SIG-M5 treated with dmso at 0.1 percent for 504 hours (cell line): Measurements from ENCODE around the gene ZSCAN23.
"Not testable (repeated sequence)": the region's sequence is repeated elsewhere in the genome, so short reads cannot be mapped to it uniquely, and the experiment has no call there.

Source experiments
- DNase-seq: peaks from one replicate; lab custom pipeline; 2025; ENCODE audit not compliant: unreplicated experiment; lab: John Stamatoyannopoulos, UW

Gene ZSCAN23

DNA sequence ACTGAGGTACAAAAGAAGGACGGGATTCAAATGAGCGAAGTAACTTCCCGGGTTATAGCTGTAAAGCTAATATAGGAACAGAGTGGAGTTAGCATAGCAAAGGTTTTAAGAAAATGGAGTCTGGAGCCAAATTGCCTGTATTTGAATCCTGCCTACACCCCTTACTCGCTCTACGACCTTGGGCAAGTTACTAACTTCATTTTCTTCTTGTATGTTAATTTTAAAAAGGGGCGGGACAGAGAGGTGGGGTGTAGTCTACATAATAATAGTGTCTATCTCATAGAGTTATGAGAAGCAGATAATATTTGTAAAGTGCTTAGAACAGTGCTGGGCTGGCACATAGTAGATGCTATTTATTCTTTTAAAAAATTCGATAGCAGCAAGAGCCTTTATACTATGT is 705 bp downstream of the ZSCAN23 start:
- DNase-seq, result no peak

DNA sequence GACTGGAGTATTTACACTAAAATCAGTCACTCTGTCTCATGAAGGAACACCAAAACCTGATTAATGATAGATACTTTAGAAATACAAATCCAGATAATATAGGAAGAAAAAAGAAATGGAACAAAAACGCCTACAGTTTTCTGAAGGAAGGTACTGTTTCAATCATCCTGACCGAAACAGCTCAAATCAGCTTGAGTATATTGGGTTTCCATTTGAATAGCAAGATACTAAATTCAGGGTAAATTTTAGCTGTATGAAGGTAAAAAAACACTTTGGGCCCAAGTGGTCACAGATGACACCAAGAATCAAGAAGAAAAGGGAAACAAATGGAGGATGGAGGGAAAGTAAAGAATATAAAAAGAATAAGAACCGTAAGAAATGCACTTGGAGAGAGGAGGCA is 6.9 kb downstream of the ZSCAN23 start:
- DNase-seq, result no peak

DNA sequence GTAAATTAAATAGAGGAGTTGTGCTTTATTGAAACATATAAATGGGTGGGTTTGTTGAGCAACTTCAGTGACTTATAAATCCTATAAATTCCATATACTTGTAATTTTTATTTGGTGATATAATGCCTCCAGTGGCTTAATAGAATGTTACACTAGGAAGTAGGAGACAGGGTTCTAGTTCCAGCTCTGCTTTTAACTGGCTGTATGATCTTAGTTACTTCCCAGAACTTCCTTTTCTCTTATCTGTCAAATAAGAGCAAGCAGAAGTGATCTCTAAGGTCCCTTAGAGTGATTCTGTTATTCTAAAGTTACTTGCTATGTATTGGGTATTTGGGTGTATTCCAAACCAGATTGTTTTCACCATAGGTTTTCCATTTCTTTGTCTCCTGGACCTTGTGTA is 10.2 kb downstream of the ZSCAN23 start:
- DNase-seq, result peak; percentile 31

DNA sequence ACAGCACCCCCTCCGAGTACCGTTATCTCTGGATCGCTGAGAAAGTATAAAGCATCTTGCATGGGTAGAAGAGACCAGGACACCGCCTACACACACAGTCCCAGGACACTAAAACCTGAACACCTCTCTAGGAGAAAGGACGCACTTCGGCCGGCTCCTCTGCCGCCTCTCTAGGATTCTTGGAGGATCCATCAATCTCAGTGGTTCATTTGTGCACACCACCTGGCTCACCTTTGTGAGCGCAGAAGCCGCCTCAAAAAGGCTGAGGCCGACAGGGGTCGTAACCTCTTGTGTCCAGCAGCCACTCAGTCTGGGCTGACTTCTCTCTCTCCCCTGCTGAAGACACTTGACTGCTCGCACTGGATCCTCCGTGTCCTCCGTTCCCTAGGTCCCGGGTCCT is 13.5 kb downstream of the ZSCAN23 start:
- DNase-seq, result no peak

DNA sequence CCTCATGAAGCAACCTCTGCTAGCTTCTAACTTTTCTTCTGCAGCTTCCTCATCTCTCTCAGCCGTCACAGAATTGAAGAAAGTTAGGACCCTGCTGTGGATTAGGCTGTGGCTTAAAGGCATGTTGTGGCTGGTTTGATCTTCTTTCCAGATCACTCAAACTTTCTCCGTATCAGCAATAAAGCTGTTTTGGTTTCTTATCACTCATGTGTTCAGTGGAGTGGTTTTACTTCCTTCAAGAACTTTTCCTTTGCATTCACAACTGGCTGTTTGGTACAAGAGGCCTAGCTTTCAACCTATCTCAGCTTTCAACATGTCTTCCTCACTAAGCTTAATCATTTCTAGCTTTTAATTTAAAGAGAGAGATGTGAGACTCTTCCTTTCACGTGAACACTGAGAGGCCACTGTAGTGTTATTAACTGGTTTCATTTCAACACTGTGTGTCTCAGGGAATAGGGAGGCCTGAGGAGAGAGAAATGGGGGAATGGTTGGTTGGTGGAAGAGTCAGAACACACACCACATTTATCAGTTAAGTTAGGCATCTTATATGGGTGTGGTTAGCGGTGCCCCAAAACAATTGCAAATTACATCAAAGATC is 17.2 kb downstream of the ZSCAN23 start:
- DNase-seq, result no peak

DNA sequence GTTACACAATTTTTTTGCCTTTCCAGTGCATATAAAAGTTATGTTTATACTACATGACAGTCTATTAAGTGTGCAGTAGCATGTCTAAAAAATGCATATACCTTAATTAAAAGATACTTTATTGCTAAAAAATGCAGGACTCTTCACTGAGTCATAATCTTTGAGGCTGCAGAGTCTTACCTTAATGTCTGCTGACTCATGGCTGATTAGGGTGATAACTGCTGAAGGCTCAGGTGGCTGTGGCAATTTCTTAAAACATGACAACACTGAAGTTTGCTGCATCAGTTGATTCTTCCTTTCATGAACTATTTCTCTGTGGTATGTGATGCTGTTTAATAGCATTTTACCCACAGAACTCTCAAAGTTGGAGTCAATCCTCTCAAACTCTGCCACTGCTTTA is 19.1 kb downstream of the ZSCAN23 start:
- DNase-seq, result no peak

DNA sequence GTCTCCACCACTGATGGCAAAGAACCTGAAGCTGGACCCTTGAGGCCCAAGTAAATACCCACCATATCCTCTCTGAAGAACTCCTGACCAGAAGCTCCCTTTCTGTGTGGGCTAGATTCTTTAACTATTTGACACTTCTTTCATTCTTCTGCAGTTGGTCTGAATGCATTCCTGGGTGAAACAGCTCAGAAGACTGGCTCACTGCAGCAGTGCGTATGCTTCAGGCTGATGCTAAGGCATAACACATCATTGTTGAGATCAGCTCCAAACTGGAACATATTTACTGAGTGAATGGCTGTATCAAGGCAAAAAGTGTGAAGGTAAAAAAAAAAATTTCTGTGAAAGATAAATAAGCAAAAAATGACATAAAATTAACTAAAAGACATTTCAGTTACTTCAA is 19.7 kb downstream of the ZSCAN23 start:
- no peak for DNase-seq

DNA sequence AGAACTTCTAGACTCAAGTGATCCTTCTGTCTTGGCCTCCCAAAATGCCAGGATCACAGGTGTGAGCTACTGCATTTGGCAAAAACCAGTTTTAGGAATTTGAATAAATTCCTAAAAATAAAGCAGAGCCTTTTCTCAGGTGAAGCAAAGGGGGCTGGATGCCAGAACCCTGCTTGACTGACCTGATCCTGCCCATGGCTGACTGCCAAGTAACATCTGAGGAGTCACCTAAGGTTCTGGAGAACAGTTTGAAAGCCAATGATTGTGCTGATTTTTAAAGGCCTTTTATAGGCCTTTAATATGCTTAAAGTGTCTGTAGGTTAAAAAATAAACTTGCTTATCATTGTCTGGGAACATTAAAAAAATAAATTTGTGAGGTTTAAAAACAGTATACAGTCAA is 29.6 kb downstream of the ZSCAN23 start:
- no peak for DNase-seq

DNA sequence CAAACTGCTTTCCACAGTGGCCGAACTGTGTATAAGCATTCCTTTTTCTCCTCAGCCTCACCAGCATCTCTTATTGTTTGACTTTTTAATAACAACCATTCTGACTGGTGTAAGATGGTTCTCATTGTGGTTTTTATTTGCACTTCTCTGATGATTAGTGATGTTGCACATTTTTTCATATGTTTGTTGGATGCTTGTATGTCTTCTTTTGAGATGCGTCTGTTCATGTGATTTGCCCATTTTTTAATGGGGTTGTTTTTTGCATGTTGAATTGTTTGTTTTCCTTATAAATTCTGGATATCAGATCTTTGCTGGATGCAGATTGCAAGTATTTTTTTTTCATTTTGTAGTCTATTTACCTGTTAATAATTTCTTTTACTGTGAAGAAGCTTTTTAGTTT is 32.5 kb downstream of the ZSCAN23 start:
- no peak for DNase-seq

DNA sequence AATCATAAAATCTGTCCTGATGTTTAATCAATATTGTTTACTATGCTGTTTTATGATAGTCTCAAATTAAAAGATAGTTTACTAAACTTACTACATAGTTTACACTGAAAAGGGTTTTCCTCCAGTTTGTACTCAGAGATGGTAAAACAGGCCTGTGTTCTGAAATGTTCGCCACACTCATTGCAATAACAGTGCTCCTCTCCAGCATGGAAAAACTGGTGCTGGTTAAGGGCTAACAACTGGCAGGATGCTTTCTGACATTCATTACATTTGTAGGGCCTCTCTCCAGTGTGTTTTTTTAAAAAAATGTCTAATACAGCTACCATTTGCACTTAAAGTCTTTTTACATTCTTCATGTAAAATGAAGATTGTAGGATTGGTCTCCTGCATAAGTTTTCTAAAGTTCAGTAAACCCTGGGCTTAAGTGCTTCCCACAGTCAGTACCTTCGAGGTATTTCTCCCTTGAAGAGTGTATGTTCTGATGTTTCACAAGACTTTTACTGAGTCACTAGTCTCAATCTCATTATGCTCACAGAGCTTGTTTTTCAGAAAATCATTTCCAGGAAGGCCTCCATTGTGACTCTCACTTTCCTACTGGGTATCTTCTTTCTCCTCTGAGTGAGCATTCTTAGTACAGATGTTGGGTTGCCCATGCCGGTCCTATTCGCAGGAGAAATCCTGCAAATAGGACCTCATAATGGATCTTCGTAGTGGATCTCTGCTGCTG is 35.1 kb downstream of the ZSCAN23 start:
- no peak for DNase-seq

DNA sequence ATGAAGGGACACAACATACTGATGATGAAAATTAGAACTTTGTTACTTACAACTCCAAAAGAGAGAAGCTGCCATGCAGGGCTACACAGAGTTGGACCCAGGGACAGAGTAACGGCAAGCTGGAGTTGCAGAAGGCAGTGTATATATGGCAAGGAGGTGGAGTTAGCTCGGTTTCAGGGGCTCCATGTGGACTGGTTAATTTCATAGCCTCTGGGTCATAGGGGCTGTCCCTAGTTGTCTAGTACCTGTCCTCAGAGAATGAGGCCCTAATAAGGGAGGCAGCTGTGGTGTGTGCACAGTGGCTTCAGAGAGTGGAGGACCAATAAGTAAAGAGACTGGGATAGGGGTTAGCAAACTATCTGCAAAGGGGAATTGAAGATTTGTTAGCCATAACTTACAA is 35.9 kb downstream of the ZSCAN23 start:
- DNase-seq, result no peak

DNA sequence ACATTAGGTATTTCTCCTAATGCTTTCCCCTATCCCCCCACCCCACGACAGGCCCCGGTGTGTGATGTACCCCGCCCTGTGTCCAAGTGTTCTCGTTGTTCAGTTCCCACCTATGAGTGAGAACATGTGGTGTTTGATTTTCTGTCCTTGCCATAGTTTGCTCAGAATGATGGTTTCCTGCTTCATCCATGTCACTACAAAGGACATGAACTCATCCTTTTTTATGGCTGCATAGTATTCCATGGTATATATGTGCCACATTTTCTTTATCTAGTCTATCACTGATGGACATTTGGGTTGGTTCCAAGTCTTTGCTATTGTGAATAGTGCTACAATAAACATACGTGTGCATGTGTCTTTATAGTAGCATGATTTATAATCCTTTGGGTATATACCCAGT is 39.4 kb downstream of the ZSCAN23 start:
- DNase-seq, result not testable (repeated sequence)

DNA sequence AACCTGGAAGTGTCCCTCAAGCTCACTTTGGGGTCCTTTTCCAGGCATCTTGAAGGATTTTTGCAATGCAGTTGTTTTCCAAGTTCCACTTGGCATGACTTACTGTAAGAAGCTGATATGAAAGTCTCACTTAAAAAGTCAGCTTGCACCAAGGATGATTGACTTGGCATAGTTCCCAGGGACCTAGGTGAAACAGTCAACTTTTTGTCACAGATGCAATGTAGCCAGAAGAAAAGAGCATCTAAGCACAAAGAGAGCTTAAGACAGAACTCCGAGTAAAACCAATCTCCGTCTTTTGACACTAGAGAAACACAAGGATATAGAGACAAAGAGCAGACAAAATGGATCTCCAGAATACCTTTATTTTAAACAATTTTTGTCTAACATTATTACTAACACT is 41.1 kb downstream of the ZSCAN23 start:
- DNase-seq, result no peak

DNA sequence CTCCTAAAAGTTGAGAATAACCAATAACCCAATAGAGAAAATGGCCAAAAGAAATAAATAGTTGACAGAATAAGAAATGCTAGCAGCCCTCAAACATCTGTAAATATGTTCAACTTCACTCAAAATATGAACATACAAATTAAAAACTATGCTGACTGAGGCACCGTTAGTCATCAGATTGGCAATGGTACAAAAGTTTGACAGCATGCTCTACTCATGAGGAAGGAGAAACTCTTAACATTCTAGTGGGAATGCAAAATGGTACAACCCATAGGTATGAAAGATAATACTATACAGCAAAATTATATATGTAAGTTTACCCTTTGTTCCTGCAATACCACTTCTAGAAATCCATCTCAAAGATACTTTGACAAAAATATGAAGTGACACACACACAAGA is 42.1 kb downstream of the ZSCAN23 start:
- DNase-seq, result no peak

DNA sequence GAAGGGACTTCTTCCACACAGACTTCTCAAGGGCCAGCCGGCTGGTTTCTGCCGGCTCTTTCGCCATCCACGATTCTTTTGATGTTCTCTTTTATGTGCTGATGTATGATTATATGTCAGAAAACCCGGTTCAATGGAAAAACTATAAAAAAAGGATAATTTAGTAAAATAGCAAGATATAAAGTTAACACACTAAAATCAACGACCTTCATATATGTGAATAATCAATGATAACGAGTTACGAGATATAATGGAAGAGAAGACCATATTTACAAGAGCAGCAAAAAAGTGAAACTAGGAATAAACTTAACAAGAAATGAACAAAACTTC is 43.2 kb downstream of the ZSCAN23 start:
- DNase-seq, result no peak

DNA sequence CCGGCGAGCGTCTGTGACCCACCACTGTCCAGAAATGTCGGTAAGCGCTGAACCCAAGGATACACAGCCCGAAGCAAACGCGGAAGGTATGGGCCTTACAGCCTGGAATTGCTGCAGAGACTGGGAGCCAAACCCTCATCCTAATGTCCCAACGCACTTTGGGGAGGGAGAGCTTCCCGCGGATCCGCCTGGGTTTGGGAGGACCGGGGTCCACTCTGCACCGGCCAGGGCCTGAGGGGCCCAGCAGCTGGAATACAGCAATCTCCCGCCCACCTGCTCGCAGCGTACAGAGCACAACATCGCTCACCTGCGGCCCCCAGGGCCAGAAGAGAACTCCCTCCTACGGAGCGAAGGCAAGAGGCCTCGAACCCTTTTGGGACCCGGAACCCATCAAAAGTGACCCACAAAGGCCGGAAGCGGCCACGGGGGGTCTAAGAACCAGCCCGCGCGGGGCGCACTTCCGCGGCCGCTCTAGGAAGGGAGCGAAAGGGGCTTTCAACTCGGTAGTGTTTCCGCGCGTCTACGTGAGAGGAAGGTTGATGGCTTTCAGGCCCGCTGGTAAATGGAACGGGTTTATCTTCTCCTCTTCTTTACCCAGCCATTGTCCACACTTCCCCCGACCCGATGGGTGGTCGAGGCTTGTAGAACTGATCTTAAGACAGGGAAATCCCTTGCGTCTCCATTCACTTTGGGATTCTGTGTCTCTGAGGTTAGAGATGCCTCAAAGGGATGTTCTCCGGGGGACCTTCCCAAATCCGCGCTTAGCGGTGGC is 43.8 kb downstream of the ZSCAN23 start, which contains the start of gene ZSCAN12:
TSS of gene ZSCAN12 (minus strand) at position 398 of the 772 bp plus-strand sequence. CDS start 1,342 bp downstream, outside the sequence.
- peak; percentile 81 for DNase-seq

DNA sequence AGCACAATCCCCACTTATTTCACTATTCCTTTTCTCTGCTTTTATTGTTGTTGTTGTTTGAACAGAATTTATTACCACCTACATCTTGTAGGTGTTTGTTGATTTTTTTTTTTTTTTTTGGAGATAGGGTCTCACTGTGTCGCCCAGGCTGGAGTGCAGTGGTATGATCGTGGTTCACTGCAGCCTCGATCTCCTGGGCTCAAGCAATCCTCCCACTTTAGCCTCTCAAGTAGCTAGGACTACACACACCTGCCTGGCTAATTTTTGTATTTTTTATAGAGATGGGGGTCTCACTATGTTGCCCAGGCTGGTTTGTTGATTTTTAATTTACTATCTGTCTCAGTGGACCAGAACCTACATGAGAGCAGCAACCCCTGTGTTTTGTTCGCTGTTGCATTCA is 47.4 kb downstream of the ZSCAN23 start:
- DNase-seq, result no peak

DNA sequence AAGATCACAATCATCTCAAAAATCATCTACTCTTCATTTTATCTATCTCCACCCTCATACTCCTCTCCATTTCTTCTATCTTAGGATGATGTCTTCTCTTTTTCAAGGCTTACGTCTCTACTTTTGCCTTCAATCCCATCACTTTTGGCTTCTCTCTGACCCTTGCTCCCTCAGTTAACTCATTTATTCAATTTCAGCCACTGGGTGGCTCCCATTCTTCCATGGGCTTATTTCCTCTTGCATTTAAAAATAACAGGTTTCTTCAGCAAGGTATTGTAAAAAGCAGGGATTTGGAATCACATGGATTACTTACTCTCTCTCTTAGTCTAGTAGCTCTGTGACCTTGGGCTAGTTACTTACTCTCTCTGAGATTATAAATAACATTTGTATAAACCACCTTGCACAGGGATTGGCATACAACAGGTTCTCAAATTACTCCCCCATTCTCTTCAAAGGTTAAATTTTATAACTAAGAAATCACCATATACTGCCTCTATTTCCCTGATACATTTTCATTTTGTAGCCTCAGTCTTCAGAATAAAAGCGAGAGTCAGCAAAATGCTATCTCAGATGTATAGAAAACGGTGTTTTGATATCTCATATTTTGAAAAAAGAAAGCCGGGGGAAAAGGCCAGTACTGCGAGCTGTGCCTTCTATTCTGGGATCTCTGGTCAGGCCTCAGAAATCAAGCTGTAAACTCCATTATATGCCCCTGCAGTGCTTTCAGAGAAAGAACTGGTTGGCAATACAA is 49.2 kb downstream of the ZSCAN23 start:
- DNase-seq, result no peak

DNA sequence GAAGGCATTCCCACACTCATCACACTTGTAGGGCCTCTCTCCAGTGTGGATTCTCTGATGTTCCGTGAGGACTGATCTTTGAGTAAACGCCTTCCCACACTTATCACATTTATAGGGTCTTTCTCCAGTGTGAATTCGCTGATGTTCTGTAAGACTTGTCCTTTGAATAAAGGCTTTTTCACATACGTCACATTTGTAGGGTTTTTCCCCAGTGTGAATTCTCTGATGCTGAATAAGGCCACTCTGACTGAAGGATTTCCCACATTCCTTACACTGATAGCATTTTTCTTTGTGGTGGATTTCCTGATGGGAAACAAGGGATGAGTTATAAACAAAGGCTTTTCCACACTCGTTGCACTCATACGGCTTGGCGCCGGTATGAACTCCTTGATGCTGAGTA is 52.6 kb downstream of the ZSCAN23 start:
- no peak for DNase-seq

DNA sequence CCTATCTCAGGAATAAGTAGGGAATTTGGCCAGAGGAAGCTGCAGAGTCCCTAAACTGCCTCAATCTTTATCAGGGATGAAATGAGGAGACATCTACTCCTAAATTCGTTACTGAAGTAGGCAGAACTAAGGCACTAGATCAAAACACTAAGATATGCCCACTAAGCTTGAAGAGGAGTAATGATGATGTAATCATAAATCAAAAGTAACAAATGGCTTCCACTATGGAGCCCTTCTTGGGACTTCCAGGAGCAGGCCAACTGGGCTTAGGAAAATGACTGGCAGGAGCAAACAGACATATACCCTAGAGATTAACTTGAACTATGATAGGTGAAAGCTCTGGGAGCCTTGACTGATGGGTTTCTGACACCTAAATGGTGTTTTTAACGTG is 59.2 kb downstream of the ZSCAN23 start:
- no peak for DNase-seq
